IMR-90 (cell line): ENCODE measurements around the gene PVALEF. TPM values are rescaled to one million over a fixed set of nuclear protein-coding genes. Genes with fewer than 3 reads are reported as not detected.

Source experiments
- ATAC-seq: fragments of 200-7000 bp; cut with Tn5 transposase; 2 replicates; pipeline ENCODE4 v1.9.1; 2020; ENCODE audit warnings: low read depth, mild to moderate bottlenecking, moderate library complexity
- BruUV-seq: library from RNA; stranded (reverse); fragments of 400-500 nt; replicated peaks from 2 replicates; lab custom pipeline; 2021; lab: Mats Ljungman, UMichigan
- CTCF ChIA-PET: fragments of 300-600 bp; formaldehyde crosslinking; extraction: SDS; loops from one replicate; lab custom pipeline; 2021; ENCODE audit warnings: antibody characterized with exemption; lab: Yijun Ruan, JAX
- POLR2A ChIA-PET: fragments of 300-600 bp; sonication (Branson Sonifier 250); formaldehyde crosslinking; loops from one replicate; lab custom pipeline; 2022; ENCODE audit warnings: antibody characterized with exemption; ENCODE audit not compliant: unreplicated experiment; lab: Charles Lee
- DNase-seq: peaks from one replicate; pipeline ENCODE4 v3.0.0; 2013
- H2AFZ ChIP-seq: replicated peaks from 2 replicates; pipeline ENCODE3; 2013; ENCODE audit warnings: low read length, mild to moderate bottlenecking; ENCODE audit not compliant: poor library complexity
- H2AK5ac ChIP-seq: 2 replicates; pipeline ENCODE4 v1.6.1; 2013; ENCODE audit warnings: low read depth, low read length, inconsistent platforms
- H2AK9ac ChIP-seq: replicated peaks from 2 replicates; pipeline ENCODE3; 2013; ENCODE audit warnings: mild to moderate bottlenecking, low read depth, low read length, moderate library complexity; ENCODE audit not compliant: poor library complexity
- H2BK120ac ChIP-seq: 2 replicates; pipeline ENCODE4 v1.6.1; 2013; ENCODE audit warnings: low read depth, low read length, inconsistent platforms
- H2BK15ac ChIP-seq: 3 replicates; pipeline ENCODE4 v1.6.1; 2013; ENCODE audit warnings: low read depth, low read length, inconsistent platforms
- H2BK20ac ChIP-seq: 2 replicates; pipeline ENCODE4 v1.6.1; 2013; ENCODE audit warnings: low read depth, mild to moderate bottlenecking, inconsistent platforms, low read length, moderate library complexity
- H2BK5ac ChIP-seq: 2 replicates; pipeline ENCODE4 v1.6.1; 2013; ENCODE audit warnings: mild to moderate bottlenecking, low read depth, low read length, inconsistent platforms; ENCODE audit not compliant: poor library complexity, severe bottlenecking
- H3K14ac ChIP-seq: replicated peaks from 2 replicates; pipeline ENCODE4 v1.6.1; 2013; ENCODE audit warnings: low read depth, low read length, inconsistent platforms
- H3K18ac ChIP-seq: 2 replicates; pipeline ENCODE4 v1.6.1; 2013; ENCODE audit warnings: low read depth, low read length, control low read depth
- H3K23ac ChIP-seq: 2 replicates; pipeline ENCODE4 v1.6.1; 2013; ENCODE audit warnings: low read depth, low read length, inconsistent platforms
- H3K27ac ChIP-seq: 2 replicates; pipeline ENCODE4 v1.5.1; 2013; ENCODE audit warnings: mild to moderate bottlenecking, control low read depth, low read length; ENCODE audit not compliant: insufficient read depth
- H3K27me3 ChIP-seq: 2 replicates; pipeline ENCODE4 v1.6.1; 2013; ENCODE audit warnings: low read length; ENCODE audit not compliant: control insufficient read depth, insufficient read depth
- H3K36me3 ChIP-seq: 2 replicates; pipeline ENCODE4 v1.6.1; 2013; ENCODE audit warnings: low read length, mixed read lengths; ENCODE audit not compliant: control insufficient read depth, insufficient read depth
- H3K4ac ChIP-seq: 2 replicates; pipeline ENCODE4 v1.6.1; 2013; ENCODE audit warnings: low read depth, low read length, inconsistent platforms
- H3K4me1 ChIP-seq: 2 replicates; pipeline ENCODE4 v1.6.1; 2013; ENCODE audit warnings: low read length, mixed read lengths; ENCODE audit not compliant: control insufficient read depth, insufficient read depth
- H3K4me2 ChIP-seq: 2 replicates; pipeline ENCODE4 v1.6.1; 2013; ENCODE audit warnings: low read depth, mild to moderate bottlenecking, control low read depth, low read length, moderate library complexity
- H3K4me3 ChIP-seq: 2 replicates; pipeline ENCODE4 v1.5.1; 2013; ENCODE audit warnings: low read depth, mild to moderate bottlenecking, control low read depth, low read length, moderate library complexity; ENCODE audit not compliant: insufficient read depth
- H3K56ac ChIP-seq: 2 replicates; pipeline ENCODE4 v1.6.1; 2013; ENCODE audit warnings: low read length, inconsistent platforms; ENCODE audit not compliant: insufficient read depth; ENCODE audit errors: extremely low read depth
- H3K79me1 ChIP-seq, 2 experiments: 2 replicates each; pipeline ENCODE4 v1.6.1; 2013; ENCODE audit warnings: low read length in 2 of 2, inconsistent platforms in 1 of 2, low read depth in 1 of 2
- H3K9ac ChIP-seq: 2 replicates; pipeline ENCODE4 v1.6.1; 2013; ENCODE audit warnings: low read depth, low read length, control low read depth
- H3K9me1 ChIP-seq: 2 replicates; pipeline ENCODE4 v1.6.1; 2013; ENCODE audit warnings: low read length, inconsistent platforms; ENCODE audit not compliant: insufficient read depth
- H3K9me3 ChIP-seq: 2 replicates; pipeline ENCODE4 v1.6.1; 2013; ENCODE audit warnings: low read length; ENCODE audit not compliant: control insufficient read depth, insufficient read depth
- H4K20me1 ChIP-seq: 2 replicates; pipeline ENCODE4 v1.6.1; 2013; ENCODE audit warnings: low read length, inconsistent platforms; ENCODE audit not compliant: insufficient read depth
- H4K5ac ChIP-seq: 2 replicates; pipeline ENCODE4 v1.6.1; 2013; ENCODE audit warnings: mild to moderate bottlenecking, low read depth, low read length, control low read depth
- H4K8ac ChIP-seq, 2 experiments: 2 replicates each; pipeline ENCODE4 v1.6.1; 2013; ENCODE audit warnings: low read depth in 2 of 2, low read length in 2 of 2, control low read depth in 1 of 2, inconsistent platforms in 1 of 2
- H4K91ac ChIP-seq: 2 replicates; pipeline ENCODE4 v1.6.1; 2013; ENCODE audit warnings: low read depth, low read length, inconsistent platforms; ENCODE audit not compliant: insufficient read depth
- CEBPB ChIP-seq: IDR thresholded peaks from 2 replicates; pipeline ENCODE4 v1.6.1; 2012; ENCODE audit warnings: low read depth, low read length, improper control_type of control experiment
- CHD1 ChIP-seq: IDR thresholded peaks from 2 replicates; pipeline ENCODE4 v1.6.1; 2012; ENCODE audit warnings: low read depth, low read length, improper control_type of control experiment
- RAD21 ChIP-seq: IDR thresholded peaks from 2 replicates; pipeline ENCODE4 v1.6.1; 2012; ENCODE audit warnings: low read length, improper control_type of control experiment
- SMC3 ChIP-seq: fragments of 150-350 bp; IDR thresholded peaks from 2 replicates; pipeline ENCODE4 v1.6.1; 2016; ENCODE audit warnings: low read depth, mild to moderate bottlenecking, antibody characterized with exemption, low read length, moderate library complexity
- USF2 ChIP-seq: fragments of 150-350 bp; IDR thresholded peaks from 2 replicates; pipeline ENCODE4 v1.6.1; 2017; ENCODE audit warnings: mild to moderate bottlenecking, antibody characterized with exemption, low read length, low read depth
- WGBS, 2 experiments: methylation state at CpG; one replicate each; pipeline versions ENCODE4 v1.1.5 to v1.1.7; 2013; ENCODE audit warnings: missing lambda C conversion rate in 2 of 2; ENCODE audit not compliant: insufficient read length in 1 of 2; ENCODE audit errors: extremely low coverage in 2 of 2; 5-methylcytosine and 5-hydroxymethylcytosine counted together
- dilution Hi-C: fragments of 300-500 bp; cut with HindIII; formaldehyde crosslinking; loops from one replicate; pipeline ENCODE4 v1.14.3; 2018; ENCODE audit warnings: low sequenced_read_pairs; ENCODE audit not compliant: unreplicated experiment
- in situ Hi-C: fragments of 300-500 bp; cut with MboI; formaldehyde crosslinking; loops from 3 replicates; pipeline ENCODE4 v1.14.3; 2019; ENCODE audit warnings: low sequenced_read_pairs, inconsistent platforms, mixed read lengths
- intact Hi-C: fragments of 100-400 bp; cut with micrococcal nuclease; formaldehyde crosslinking; loops from 2 replicates; pipeline ENCODE4 v1.10.0; 2022
- polyA plus RNA-seq, 3 experiments: library from polyadenylated mRNA; depleted of rRNA; stranded (reverse); fragments of >200 nt; gene quantifications; 2 replicates each; pipeline ENCODE4 v1.2.3, GENCODE V29; 2012; ENCODE audit warnings: low replicate concordance in 1 of 3
- total RNA-seq: library from RNA; depleted of rRNA; stranded (reverse); fragments of >200 nt; gene quantifications from 2 replicates; pipeline ENCODE4 v1.2.3, GENCODE V29; 2012

The PVALEF gene
- total and polyA plus RNA-seq, 2 of the 4 experiments (the other 2 are of a cell fraction), result not detected

GRCh38 chr17:81131486-81132196, 33.7 kb upstream of the PVALEF start:
- CTCF ChIA-PET, result no interaction called here
- H4K20me1 ChIP-seq, result no peaks in the 10 kb centered on the region

More at GRCh38 chr17:81131486-81132196, 33.7 kb upstream of the PVALEF start:
- H3K9me1 ChIP-seq, result no peaks in the 10 kb centered on the region
- BruUV-seq, result no TSS peak
- H4K5ac ChIP-seq, result no peak overlapping the region
- H3K4me2 ChIP-seq, result no peak overlapping the region
- no peak overlapping the region for H2BK15ac ChIP-seq
- TF ChIP-seq CHD1 (no peak), SMC3 (no peak), USF2 (no peak), CEBPB (no peak), RAD21 (no peak)
- WGBS, 2 experiments, result 85% methylated on average over 6 of the region's 14 CpGs; no CpG with 5 or more reads in 1 of the 2 experiments
- H3K4me1 ChIP-seq, result no peaks in the 10 kb centered on the region
- H3K9ac ChIP-seq, result no peak overlapping the region
- H4K8ac ChIP-seq, result no peak overlapping the region
- POLR2A ChIA-PET, result no interaction called here
- no peak overlapping the region for H2BK5ac ChIP-seq
- no peak for DNase-seq
- H3K27me3 ChIP-seq, result peaks cover 25% of the 10 kb centered on the region; the same call in 1 of the 2 replicates
- no peaks in the 10 kb centered on the region for H3K79me1 ChIP-seq
- no peak for ATAC-seq
- H2BK120ac ChIP-seq, result no peak overlapping the region
- H3K18ac ChIP-seq, result no peak overlapping the region
- H2BK20ac ChIP-seq, result no peak overlapping the region
- no peak overlapping the region for H3K27ac ChIP-seq
- H3K23ac ChIP-seq, result no peak overlapping the region
- no peak overlapping the region for H3K14ac ChIP-seq
- no peak overlapping the region for H3K4me3 ChIP-seq
- H4K91ac ChIP-seq, result no peak overlapping the region
- H3K4ac ChIP-seq, result no peak overlapping the region
- no peak overlapping the region for H2AK5ac ChIP-seq
- no peaks in the 10 kb centered on the region for H3K36me3 ChIP-seq
- peak overlapping the region; percentile 11 for H2AFZ ChIP-seq
- in situ Hi-C loops, result no loop called here
- dilution Hi-C loops, result no loop called here
- no peak overlapping the region for H3K56ac ChIP-seq
- intact Hi-C loops, result no loop called here
- no peaks in the 10 kb centered on the region for H3K9me3 ChIP-seq
- H2AK9ac ChIP-seq, result no peak overlapping the region
